Measurements from ENCODE around the gene RAB11A.

DNA sequence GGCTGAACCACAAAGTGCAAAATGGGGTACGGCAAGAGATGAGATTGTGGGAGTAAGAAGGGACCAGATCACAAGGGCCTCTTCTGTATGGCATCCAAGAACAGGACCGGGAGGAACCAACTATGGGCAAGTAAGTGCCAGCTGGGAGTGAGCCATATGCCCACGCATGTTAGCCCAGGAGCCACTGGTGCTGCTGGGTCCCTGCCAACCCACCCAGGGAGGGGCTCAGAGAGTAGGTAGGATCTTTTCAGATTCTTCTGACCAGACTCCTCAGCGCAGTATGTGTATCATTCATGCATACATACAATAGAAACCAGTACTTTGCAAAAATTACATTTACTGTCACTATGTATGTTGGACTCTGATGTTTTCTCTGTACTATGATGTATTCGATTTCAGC lies 54.0 kb downstream of the RAB11A start:
- TF ChIP-seq, protein P1, sequence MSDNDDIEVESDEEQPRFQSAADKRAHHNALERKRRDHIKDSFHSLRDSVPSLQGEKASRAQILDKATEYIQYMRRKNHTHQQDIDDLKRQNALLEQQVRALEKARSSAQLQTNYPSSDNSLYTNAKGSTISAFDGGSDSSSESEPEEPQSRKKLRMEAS (CRISPR knock-in tag; IDR thresholded peaks at IDR 0.05): no peak
- TF ChIP-seq E2F4 (CRISPR knock-in tag; IDR thresholded peaks at IDR 0.05; ENCODE audit: borderline replicate concordance, low read depth): no peak
- TF ChIP-seq, protein P2, sequence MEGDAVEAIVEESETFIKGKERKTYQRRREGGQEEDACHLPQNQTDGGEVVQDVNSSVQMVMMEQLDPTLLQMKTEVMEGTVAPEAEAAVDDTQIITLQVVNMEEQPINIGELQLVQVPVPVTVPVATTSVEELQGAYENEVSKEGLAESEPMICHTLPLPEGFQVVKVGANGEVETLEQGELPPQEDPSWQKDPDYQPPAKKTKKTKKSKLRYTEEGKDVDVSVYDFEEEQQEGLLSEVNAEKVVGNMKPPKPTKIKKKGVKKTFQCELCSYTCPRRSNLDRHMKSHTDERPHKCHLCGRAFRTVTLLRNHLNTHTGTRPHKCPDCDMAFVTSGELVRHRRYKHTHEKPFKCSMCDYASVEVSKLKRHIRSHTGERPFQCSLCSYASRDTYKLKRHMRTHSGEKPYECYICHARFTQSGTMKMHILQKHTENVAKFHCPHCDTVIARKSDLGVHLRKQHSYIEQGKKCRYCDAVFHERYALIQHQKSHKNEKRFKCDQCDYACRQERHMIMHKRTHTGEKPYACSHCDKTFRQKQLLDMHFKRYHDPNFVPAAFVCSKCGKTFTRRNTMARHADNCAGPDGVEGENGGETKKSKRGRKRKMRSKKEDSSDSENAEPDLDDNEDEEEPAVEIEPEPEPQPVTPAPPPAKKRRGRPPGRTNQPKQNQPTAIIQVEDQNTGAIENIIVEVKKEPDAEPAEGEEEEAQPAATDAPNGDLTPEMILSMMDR (IDR thresholded peaks at IDR 0.05): no peak
- no peak for TF ChIP-seq JUN (CRISPR knock-in tag; IDR thresholded peaks at IDR 0.05)

All from WTC11 (cell line).